Adrenal gland (tissue), 12 donors: ENCODE results near the gene NFS1. TPM values are rescaled to one million over a fixed set of nuclear protein-coding genes. Genes with fewer than 3 reads are reported as not detected.

Experiments
- DNase-seq, 7 donors: peaks; one replicate each; pipeline ENCODE4 v3.0.0-alpha.2; 2019 to 2020
- H3K27ac ChIP-seq, 5 donors: fragments of 200-600 bp; sonication (generic) in 4 of 5; 1 replicate in 3 of 5; 2 replicates in 2 of 5; pipeline versions ENCODE4 v1.5.1 to v1.8.0; 2016 to 2020; ENCODE audit warnings: mild to moderate bottlenecking in 1 of 5
- H3K27me3 ChIP-seq: fragments of 200-600 bp; 2 replicates; pipeline ENCODE4 v1.8.0; 2021
- H3K36me3 ChIP-seq, 2 donors: fragments of 200-600 bp; replicated peaks in 1 of 2; 1 replicate in 1 of 2; 2 replicates in 1 of 2; pipeline versions ENCODE4 v1.5.1 to v1.8.0; 2018 to 2022
- H3K4me1 ChIP-seq, 2 donors: fragments of 200-600 bp; replicated peaks in 1 of 2; 1 replicate in 1 of 2; 2 replicates in 1 of 2; pipeline versions ENCODE4 v1.5.1 to v1.8.0; 2018 to 2021
- H3K4me3 ChIP-seq, 4 donors: fragments of 200-600 bp; sonication (generic) in 3 of 4; one replicate each; pipeline ENCODE4 v1.5.1; 2016 to 2018
- H3K9me3 ChIP-seq, 3 donors: fragments of 200-600 bp; sonication (generic) in 1 of 3; replicated peaks in 1 of 3; 1 replicate in 2 of 3; 2 replicates in 1 of 3; pipeline versions ENCODE4 v1.5.1 to v1.8.0; 2016 to 2021
- POLR2A ChIP-seq, 2 donors: fragments of 450-650 bp; IDR thresholded peaks; one replicate each; pipeline ENCODE4 v1.6.1; 2017; ENCODE audit warnings: antibody characterized with exemption in 2 of 2, mild to moderate bottlenecking in 2 of 2, moderate library complexity in 1 of 2
- WGBS, 4 donors: extraction: QIAGEN DNeasy Blood & Tissue Kit in 2 of 4; methylation state at CpG; one replicate each; pipeline versions ENCODE4 v1.1.5 to v1.1.7; 2013 to 2017; 5-methylcytosine and 5-hydroxymethylcytosine counted together
- intact Hi-C, 2 donors: fragments of 100-400 bp; cut with DNase I; formaldehyde crosslinking; loops; one replicate each; pipeline versions ENCODE4 v1.14.1 to v1.15.0; 2022 to 2023
- polyA plus RNA-seq, 3 donors: library from polyadenylated mRNA; stranded (reverse); fragments of 200-250 nt in 2 of 3; fragments of 350-450 nt in 1 of 3; fragmentation: Illumina TruSeq in 1 of 3; extraction: RNeasy Lipid Tissue Mini Kit (QIAGEN cat#74804) in 1 of 3; gene quantifications; one replicate each; pipeline ENCODE4 v1.2.3, GENCODE V29; 2013 to 2014
- total RNA-seq, 9 donors: library from RNA; depleted of rRNA in 4 of 9; stranded (reverse); fragments of >200 nt in 4 of 9; fragments of 120-200 nt in 1 of 9; fragmentation: NEBNext Ultra II Directional in 1 of 9; extraction: Animal tissue kit (Norgen Biotek cat#: 25700) in 1 of 9; gene quantifications; one replicate each; pipeline versions ENCODE4 v1.1.0 to v1.2.4, GENCODE V29; 2013 to 2023
- TF ChIP-seq, protein P1 (sequence below), 6 experiments: fragments of 450-650 bp in 4 of 6; fragments of 200-600 bp in 2 of 6; sonication (generic) in 1 of 6; IDR thresholded peaks; 1 replicate in 5 of 6; 2 replicates in 1 of 6; pipeline versions ENCODE4 v1.5.1 to v1.8.0; 2016 to 2021; ENCODE audit warnings: antibody characterized with exemption in 6 of 6, mild to moderate bottlenecking in 2 of 6, moderate library complexity in 1 of 6
- donor health status: healthy with polysubstance abuse.
- donor health status: Bipolar disorder and iron deficiency.
- donor health status: DM: yes; HTN: yes; CAD: no.
- donor health status: DM: no; HTN: no; CAD: no.
- donor health status: DM: no; HTN: no; CAD: no.
- donor health status: DM: yes; HTN: yes; CAD: no.

The NFS1 gene
- total and polyA plus RNA-seq, 12 donors: 40.1 to 129 (median 104) TPM

DNA sequence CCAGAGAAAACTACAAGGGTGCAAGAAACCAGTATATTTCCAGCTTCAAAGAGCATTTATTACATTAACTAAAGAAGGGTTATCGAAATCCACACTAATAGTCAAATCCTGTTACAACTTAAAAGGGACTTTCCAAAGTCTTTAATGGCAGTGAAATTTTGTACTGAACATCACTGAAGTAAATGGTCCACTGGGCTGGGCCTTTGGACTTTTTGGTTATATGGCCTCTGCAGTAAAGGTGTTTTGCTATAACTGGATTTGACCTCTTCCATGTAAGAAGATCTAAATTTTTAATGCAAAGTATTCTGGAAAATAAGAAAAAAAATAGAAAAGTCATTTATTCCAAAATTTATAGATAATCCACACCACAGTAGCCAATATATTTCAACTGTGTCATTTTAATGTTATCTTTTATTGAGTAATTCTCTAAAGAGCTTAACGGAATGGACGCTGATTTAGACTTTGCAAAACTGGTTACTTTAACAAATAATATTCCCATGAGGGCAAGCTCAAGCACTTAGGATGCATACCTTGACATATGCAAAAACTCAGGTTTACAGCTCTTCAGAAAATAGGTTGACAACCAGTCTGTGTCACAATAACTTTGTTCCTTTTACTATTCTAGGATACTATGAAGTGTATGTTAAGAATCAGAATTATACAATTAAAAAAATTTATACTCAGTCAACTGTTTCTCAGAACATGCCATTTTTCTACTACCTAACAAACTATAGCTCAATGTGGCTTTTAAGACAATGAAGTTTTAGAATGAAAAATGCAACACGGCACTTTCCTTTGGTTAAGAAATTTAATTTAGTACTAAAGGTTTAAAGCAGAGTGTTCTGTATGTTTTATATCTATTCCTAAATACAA, 35.9 kb upstream of the NFS1 start:
- H3K27me3 ChIP-seq: no peaks in the 10 kb centered on the region
- H3K9me3 ChIP-seq: no peaks in the 10 kb centered on the region
- no peak overlapping the region for H3K27ac ChIP-seq
- DNase-seq: no peak
- intact Hi-C loops: no loop called here
- TF ChIP-seq, protein P1, sequence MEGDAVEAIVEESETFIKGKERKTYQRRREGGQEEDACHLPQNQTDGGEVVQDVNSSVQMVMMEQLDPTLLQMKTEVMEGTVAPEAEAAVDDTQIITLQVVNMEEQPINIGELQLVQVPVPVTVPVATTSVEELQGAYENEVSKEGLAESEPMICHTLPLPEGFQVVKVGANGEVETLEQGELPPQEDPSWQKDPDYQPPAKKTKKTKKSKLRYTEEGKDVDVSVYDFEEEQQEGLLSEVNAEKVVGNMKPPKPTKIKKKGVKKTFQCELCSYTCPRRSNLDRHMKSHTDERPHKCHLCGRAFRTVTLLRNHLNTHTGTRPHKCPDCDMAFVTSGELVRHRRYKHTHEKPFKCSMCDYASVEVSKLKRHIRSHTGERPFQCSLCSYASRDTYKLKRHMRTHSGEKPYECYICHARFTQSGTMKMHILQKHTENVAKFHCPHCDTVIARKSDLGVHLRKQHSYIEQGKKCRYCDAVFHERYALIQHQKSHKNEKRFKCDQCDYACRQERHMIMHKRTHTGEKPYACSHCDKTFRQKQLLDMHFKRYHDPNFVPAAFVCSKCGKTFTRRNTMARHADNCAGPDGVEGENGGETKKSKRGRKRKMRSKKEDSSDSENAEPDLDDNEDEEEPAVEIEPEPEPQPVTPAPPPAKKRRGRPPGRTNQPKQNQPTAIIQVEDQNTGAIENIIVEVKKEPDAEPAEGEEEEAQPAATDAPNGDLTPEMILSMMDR (IDR thresholded peaks at IDR 0.05): no peak
- TF ChIP-seq POLR2A (IDR thresholded peaks at IDR 0.05): no peak
- peak overlapping the region in 1 of 4 donors; percentile 17 for H3K4me3 ChIP-seq
- peaks cover 0 to 98% of the 10 kb centered on the region in 2 donors for H3K36me3 ChIP-seq
- WGBS, 4 donors: 50 to 55% (median 52%) methylated on average over 4 of the region's 4 CpGs
- peaks cover 46 to 100% of the 10 kb centered on the region in 2 donors for H3K4me1 ChIP-seq

DNA sequence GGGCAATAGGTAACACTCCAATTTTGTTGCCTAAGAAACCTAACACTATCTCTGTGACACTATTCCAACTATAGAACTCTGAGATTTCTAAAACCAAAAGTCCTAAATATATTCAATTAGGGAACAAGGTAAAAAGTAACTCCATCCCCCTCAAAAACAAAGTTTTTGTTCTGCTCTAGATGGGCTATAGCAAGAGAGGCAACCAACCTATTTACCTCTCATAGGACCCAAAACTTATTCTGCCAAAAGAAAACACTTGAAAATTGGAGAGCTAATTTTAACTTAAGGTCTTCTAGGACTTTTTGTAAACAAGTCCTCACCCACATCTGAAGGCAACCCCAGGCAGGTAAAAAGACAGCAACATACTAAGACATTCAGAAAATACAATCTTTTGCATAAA, 35.2 kb upstream of the NFS1 start:
- DNase-seq: no peak
- peaks cover 0 to 98% of the 10 kb centered on the region in 2 donors for H3K36me3 ChIP-seq
- no peaks in the 10 kb centered on the region for H3K27me3 ChIP-seq
- peaks cover 42 to 100% of the 10 kb centered on the region in 2 donors for H3K4me1 ChIP-seq
- intact Hi-C loops: no loop called here
- H3K4me3 ChIP-seq: no peak overlapping the region
- no peak overlapping the region for H3K27ac ChIP-seq
- TF ChIP-seq, protein P1 (IDR thresholded peaks at IDR 0.05): no peak
- no peak for TF ChIP-seq POLR2A (IDR thresholded peaks at IDR 0.05)
- H3K9me3 ChIP-seq: no peaks in the 10 kb centered on the region

DNA sequence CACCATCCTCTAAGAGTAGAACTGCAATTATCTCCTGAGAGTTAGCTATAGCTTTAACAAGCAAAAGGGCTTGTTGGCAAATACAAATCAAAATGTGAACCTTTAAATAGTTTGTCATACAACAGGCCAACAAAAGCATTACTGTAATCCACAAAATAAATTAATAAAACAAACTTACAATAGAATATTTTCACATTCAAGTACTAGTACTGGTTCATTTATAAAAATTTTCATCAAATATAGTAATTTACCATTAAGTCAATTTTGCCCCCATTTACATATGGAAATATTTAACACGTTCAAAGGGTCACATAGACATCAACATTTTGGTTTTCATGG, 33.5 kb upstream of the NFS1 start:
- Histone ChIP-seq H3K27ac (no peak overlapping the region), H3K27me3 (no peaks in the 10 kb centered on the region), H3K4me3 (no peak overlapping the region), H3K4me1 (peaks cover 32 to 87% of the 10 kb centered on the region in 2 donors), H3K9me3 (no peaks in the 10 kb centered on the region), H3K36me3 (peaks cover 0 to 98% of the 10 kb centered on the region in 2 donors)
- TF ChIP-seq, protein P1 (IDR thresholded peaks at IDR 0.05): no peak
- no peak for TF ChIP-seq POLR2A (IDR thresholded peaks at IDR 0.05)
- intact Hi-C loops: no loop called here
- 43 to 65% (median 46%) methylated on average over 1 of the region's 1 CpG for WGBS, 4 donors
- no peak for DNase-seq

DNA sequence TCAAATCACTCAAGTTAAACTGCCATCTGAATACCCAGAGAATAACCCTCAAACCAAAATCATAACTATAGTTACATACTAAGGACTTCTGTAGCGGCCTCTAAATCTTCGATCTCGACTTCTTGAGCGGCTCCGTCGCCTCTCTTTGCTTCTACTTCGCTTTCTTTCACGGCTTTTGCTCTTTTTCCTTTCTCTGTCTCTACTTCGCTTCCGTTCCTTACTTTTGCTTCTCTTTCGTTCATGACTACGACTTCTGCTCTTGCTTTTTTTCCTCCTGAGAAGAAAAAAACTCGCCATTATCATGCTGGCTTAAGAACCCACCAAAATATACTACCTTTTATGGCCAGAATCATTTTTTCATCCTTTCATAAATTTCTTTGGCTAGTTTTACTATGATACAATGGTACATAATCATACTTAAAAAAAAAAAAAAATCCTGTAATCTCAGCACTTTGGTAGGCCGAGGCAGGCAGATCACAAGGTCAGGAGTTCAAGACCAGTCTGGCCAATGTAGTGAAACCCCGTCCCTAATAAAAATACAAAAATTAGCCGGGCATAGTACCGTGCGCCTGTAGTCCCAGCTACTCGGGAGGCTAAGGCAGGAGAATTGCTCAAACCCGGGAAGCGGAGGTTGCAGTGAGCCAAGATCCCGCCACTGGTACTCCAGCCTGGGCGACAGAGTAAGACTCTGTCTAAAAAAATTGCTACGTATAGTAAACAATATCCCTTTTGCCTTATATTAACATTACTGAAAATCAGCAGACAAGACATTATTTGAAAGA, 32.9 kb upstream of the NFS1 start:
- intact Hi-C loops: no loop called here
- peaks cover 32 to 81% of the 10 kb centered on the region in 2 donors for H3K4me1 ChIP-seq
- H3K4me3 ChIP-seq: no peak overlapping the region
- no peak for DNase-seq
- TF ChIP-seq, protein P1 (IDR thresholded peaks at IDR 0.05): no peak
- no peak for TF ChIP-seq POLR2A (IDR thresholded peaks at IDR 0.05)
- no peaks in the 10 kb centered on the region for H3K27me3 ChIP-seq
- H3K36me3 ChIP-seq: peaks cover 0 to 98% of the 10 kb centered on the region in 2 donors
- no peaks in the 10 kb centered on the region for H3K9me3 ChIP-seq
- whole genome bisulfite sequencing, 4 donors: 75 to 78% (median 77%) methylated on average over 24 of the region's 24 CpGs
- no peak overlapping the region for H3K27ac ChIP-seq
